Retinal pigment epithelial cell (primary cell): ENCODE measurements around the gene PHF21A.

Experiments
- DNase-seq: peaks from one replicate; pipeline ENCODE4 v3.0.0-alpha.2; 2010; ENCODE audit warnings: low read depth
- H3K4me3 ChIP-seq: 2 replicates; pipeline ENCODE4 v1.5.1; 2011; ENCODE audit warnings: mild to moderate bottlenecking, low read length, control low read depth, moderate library complexity
- CTCF ChIP-seq: conservative IDR thresholded peaks from 2 replicates; pipeline ENCODE4 v1.5.1; 2011; ENCODE audit warnings: low read depth, low read length, control low read depth, inconsistent platforms

PHF21A gene

GRCh38 chr11:46133119-46133518 is 11.9 kb upstream of the PHF21A start:
- no peak overlapping the region for H3K4me3 ChIP-seq
- DNase-seq: no peak
- TF ChIP-seq CTCF: no peak

GRCh38 chr11:46130286-46130940 is 9.2 kb upstream of the PHF21A start:
- TF ChIP-seq CTCF: no peak
- no peak for DNase-seq
- H3K4me3 ChIP-seq: no peak overlapping the region

- DNase-seq: no peak
- H3K4me3 ChIP-seq: no peak overlapping the region
- no peak for TF ChIP-seq CTCF
Observed at GRCh38 chr11:46129133-46129532, 7.9 kb upstream of the PHF21A start.

- H3K4me3 ChIP-seq: no peak overlapping the region
- no peak for DNase-seq
- TF ChIP-seq CTCF: peak; percentile 21
Observed at GRCh38 chr11:46127150-46127638, 5.9 kb upstream of the PHF21A start.

- no peak for DNase-seq
- no peak for TF ChIP-seq CTCF
Observed at GRCh38 chr11:46125284-46125683, 4.0 kb upstream of the PHF21A start.

GRCh38 chr11:46122945-46123715 is 1.9 kb upstream of the PHF21A start:
- no peak for TF ChIP-seq CTCF
- H3K4me3 ChIP-seq: peak overlapping the region; percentile 67
- DNase-seq: no peak

More at GRCh38 chr11:46125284-46125683, 4.0 kb upstream of the PHF21A start:
- H3K4me3 ChIP-seq: no peak overlapping the region
